HG02870 (cell line): ENCODE results near the gene MCM10.

Experiments used
- ATAC-seq: cut with Tn5 transposase; IDR thresholded peaks from one replicate; pipeline ENCODE4 v1.9.1; 2021; ENCODE audit warnings: mild to moderate bottlenecking, moderate library complexity; ENCODE audit not compliant: unreplicated experiment

The MCM10 gene

DNA sequence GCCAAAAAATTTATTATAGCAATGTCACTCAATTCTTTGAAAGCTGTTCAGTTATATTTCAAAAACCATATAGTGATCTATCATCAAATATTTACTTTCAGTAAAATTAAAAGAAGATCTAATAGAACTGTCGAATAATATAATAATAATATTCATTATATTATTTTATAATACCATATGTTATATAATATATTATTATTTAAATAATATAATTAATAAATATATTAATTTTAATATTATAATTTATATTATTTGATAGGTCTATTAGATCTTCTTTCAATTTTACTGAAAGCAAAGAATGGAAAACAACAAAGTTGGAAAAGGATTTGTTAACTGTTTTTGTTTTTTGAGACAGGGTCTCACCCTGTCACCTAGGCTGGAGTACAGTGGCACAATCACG lies 95.3 kb downstream of the MCM10 start:
- no peak for ATAC-seq

DNA sequence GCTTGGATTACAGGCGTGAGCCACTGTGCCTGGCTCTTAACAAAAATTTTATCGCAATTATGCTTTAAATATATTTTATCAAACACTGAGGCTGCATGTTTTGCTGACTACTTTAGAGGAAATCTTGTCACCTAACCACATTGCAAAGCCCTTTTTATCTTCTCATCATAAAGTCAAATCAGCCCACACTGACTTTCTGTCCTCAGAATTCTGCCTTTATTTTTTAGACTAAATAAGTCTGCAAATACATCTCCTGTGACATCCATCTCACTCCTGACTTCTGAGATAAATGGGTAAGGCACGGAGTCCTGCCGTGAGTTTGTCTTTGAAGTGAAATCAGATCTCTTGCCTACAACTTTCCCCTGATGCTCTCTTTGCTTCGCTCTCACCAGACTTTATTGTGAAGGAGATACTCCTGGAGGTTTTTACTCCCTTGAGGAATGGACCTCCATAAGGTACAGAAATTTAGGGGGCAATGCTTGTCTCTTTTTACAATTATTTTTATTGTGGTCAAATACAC lies 96.3 kb downstream of the MCM10 start:
- ATAC-seq = no peak
